Loucy (cell line): ENCODE data around the gene KSR2.

Source experiments
- H2AFZ ChIP-seq: fragments of 200-600 bp; sonication (generic); 2 replicates; pipeline ENCODE4 v1.6.0; 2016; ENCODE audit warnings: antibody characterized with exemption, mild to moderate bottlenecking, low read length, moderate library complexity
- H3F3A ChIP-seq: fragments of 200-600 bp; 2 replicates; pipeline ENCODE4 v1.6.0; 2016; ENCODE audit warnings: antibody characterized with exemption, low read depth, mild to moderate bottlenecking
- H3K27me3 ChIP-seq: fragments of 200-600 bp; sonication (generic); 2 replicates; pipeline ENCODE4 v1.6.1; 2014; ENCODE audit warnings: low read length, mild to moderate bottlenecking; ENCODE audit not compliant: insufficient read depth, poor library complexity, severe bottlenecking
- H3K36me3 ChIP-seq: fragments of 200-600 bp; sonication (generic); 2 replicates; pipeline ENCODE4 v1.6.1; 2016; ENCODE audit warnings: low read length; ENCODE audit not compliant: insufficient read depth
- H3K4me1 ChIP-seq: fragments of 200-600 bp; sonication (generic); 2 replicates; pipeline ENCODE4 v1.5.1; 2014; ENCODE audit warnings: low read length, mild to moderate bottlenecking; ENCODE audit not compliant: insufficient read depth, poor library complexity, severe bottlenecking
- H3K4me2 ChIP-seq: fragments of 200-600 bp; sonication (generic); 2 replicates; pipeline ENCODE4 v1.6.0; 2014; ENCODE audit warnings: antibody characterized with exemption, low read length, low read depth, mild to moderate bottlenecking; ENCODE audit not compliant: poor library complexity, severe bottlenecking
- H3K4me3 ChIP-seq: fragments of 200-600 bp; sonication (generic); 2 replicates; pipeline ENCODE4 v1.5.1; 2014; ENCODE audit warnings: low read length, mild to moderate bottlenecking, mixed read lengths; ENCODE audit not compliant: poor library complexity, severe bottlenecking
- H3K79me2 ChIP-seq: fragments of 200-600 bp; sonication (generic); 2 replicates; pipeline ENCODE4 v1.6.1; 2014; ENCODE audit warnings: low read length; ENCODE audit not compliant: insufficient read depth
- H3K9ac ChIP-seq: fragments of 200-600 bp; sonication (generic); 2 replicates; pipeline ENCODE4 v1.6.0; 2014; ENCODE audit warnings: mild to moderate bottlenecking, low read depth, low read length, moderate library complexity; ENCODE audit not compliant: poor library complexity, severe bottlenecking
- H3K9me2 ChIP-seq: fragments of 200-600 bp; sonication (generic); replicated peaks from 2 replicates; pipeline ENCODE4 v1.6.1; 2016; ENCODE audit warnings: low read depth, low read length, mixed read lengths
- H3K9me3 ChIP-seq: fragments of 200-600 bp; sonication (generic); 2 replicates; pipeline ENCODE4 v1.6.1; 2014; ENCODE audit warnings: mild to moderate bottlenecking, antibody characterized with exemption, low read length, low read depth; ENCODE audit not compliant: insufficient read depth
- H4K20me1 ChIP-seq: fragments of 200-600 bp; sonication (generic); 2 replicates; pipeline ENCODE4 v1.6.0; 2014; ENCODE audit warnings: antibody characterized with exemption, low read length, mild to moderate bottlenecking; ENCODE audit not compliant: insufficient read depth, poor library complexity, severe bottlenecking
- EZH2phosphoT487 ChIP-seq: fragments of 200-600 bp; IDR thresholded peaks from 2 replicates; pipeline ENCODE4 v1.6.1; 2018; ENCODE audit warnings: antibody characterized with exemption, mild to moderate bottlenecking, moderate library complexity, borderline replicate concordance
- TF ChIP-seq, protein P1 (sequence below): fragments of 200-600 bp; sonication (generic); conservative IDR thresholded peaks from 2 replicates; pipeline ENCODE4 v1.5.1; 2014; ENCODE audit warnings: mild to moderate bottlenecking, antibody characterized with exemption, low read length

The KSR2 gene

GRCh38 chr12:117469883-117470483 is 498.8 kb downstream of the KSR2 start:
- Histone ChIP-seq H4K20me1 (no peaks in the 10 kb centered on the region), H3K4me2 (no peak overlapping the region), H3F3A (no peaks in the 10 kb centered on the region), H3K9me2 (no peaks in the 10 kb centered on the region), H3K36me3 (no peaks in the 10 kb centered on the region), H3K27me3 (no peaks in the 10 kb centered on the region), H3K9me3 (peaks cover 7% of the 10 kb centered on the region; the same call in 1 of the 2 replicates), H3K79me2 (no peaks in the 10 kb centered on the region), H3K9ac (no peak overlapping the region), H2AFZ (no peak overlapping the region), H3K4me1 (no peaks in the 10 kb centered on the region), H3K4me3 (no peak overlapping the region)
- TF ChIP-seq EZH2phosphoT487: no peak
- TF ChIP-seq, protein P1, sequence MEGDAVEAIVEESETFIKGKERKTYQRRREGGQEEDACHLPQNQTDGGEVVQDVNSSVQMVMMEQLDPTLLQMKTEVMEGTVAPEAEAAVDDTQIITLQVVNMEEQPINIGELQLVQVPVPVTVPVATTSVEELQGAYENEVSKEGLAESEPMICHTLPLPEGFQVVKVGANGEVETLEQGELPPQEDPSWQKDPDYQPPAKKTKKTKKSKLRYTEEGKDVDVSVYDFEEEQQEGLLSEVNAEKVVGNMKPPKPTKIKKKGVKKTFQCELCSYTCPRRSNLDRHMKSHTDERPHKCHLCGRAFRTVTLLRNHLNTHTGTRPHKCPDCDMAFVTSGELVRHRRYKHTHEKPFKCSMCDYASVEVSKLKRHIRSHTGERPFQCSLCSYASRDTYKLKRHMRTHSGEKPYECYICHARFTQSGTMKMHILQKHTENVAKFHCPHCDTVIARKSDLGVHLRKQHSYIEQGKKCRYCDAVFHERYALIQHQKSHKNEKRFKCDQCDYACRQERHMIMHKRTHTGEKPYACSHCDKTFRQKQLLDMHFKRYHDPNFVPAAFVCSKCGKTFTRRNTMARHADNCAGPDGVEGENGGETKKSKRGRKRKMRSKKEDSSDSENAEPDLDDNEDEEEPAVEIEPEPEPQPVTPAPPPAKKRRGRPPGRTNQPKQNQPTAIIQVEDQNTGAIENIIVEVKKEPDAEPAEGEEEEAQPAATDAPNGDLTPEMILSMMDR: no peak

- no peak for TF ChIP-seq EZH2phosphoT487
- TF ChIP-seq, protein P1: no peak
- Histone ChIP-seq H4K20me1 (no peaks in the 10 kb centered on the region), H3K9me3 (peaks cover 7% of the 10 kb centered on the region; the same call in 1 of the 2 replicates), H3K79me2 (no peaks in the 10 kb centered on the region), H3K9me2 (no peaks in the 10 kb centered on the region), H3K36me3 (no peaks in the 10 kb centered on the region), H3F3A (no peaks in the 10 kb centered on the region), H2AFZ (no peak overlapping the region), H3K27me3 (no peaks in the 10 kb centered on the region), H3K4me2 (no peak overlapping the region), H3K9ac (no peak overlapping the region), H3K4me3 (no peak overlapping the region), H3K4me1 (no peaks in the 10 kb centered on the region)
These were observed 500.8 kb downstream of the KSR2 start for GRCh38 chr12:117468016-117468415.

DNA sequence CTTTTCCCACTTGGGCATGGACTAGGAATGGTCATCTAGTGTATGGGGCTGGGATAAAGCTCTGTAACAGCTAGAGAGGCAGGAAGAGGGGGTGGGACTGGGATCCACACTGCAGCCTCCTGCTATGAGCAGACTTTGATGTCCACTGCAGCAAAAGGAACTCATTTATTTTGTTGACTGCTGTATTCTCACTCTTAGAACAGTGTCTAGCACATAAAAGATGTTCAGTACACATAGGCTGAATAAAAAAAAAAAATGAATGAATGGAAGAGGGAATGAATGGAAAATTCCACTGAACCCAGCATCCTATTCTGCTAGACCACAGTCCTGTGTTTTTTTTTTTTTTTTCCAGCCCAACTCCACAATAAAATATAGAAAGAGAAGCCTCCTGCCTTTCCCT is 501.2 kb downstream of the KSR2 start:
- Histone ChIP-seq H3F3A (no peaks in the 10 kb centered on the region), H3K36me3 (no peaks in the 10 kb centered on the region), H3K9me3 (peaks cover 7% of the 10 kb centered on the region; the same call in 1 of the 2 replicates), H3K9me2 (no peaks in the 10 kb centered on the region), H3K4me3 (no peak overlapping the region), H3K4me2 (no peak overlapping the region), H3K79me2 (no peaks in the 10 kb centered on the region), H3K4me1 (no peaks in the 10 kb centered on the region), H3K9ac (no peak overlapping the region), H2AFZ (no peak overlapping the region), H4K20me1 (no peaks in the 10 kb centered on the region), H3K27me3 (no peaks in the 10 kb centered on the region)
- no peak for TF ChIP-seq EZH2phosphoT487
- TF ChIP-seq, protein P1: no peak
